ENCODE data around the gene VGLL4.

The VGLL4 gene

GRCh38 chr3:11629716-11630115, 14.0 kb downstream of the VGLL4 start:
- no peak for DNase-seq (ENCODE audit: low read depth in 4 of 4, low spot score in 1 of 4)

- DNase-seq (ENCODE audit: low read depth in 4 of 4, low spot score in 1 of 4): no peak
These were observed 16.1 kb downstream of the VGLL4 start for GRCh38 chr3:11627612-11628011.

GRCh38 chr3:11626084-11626463, 17.6 kb downstream of the VGLL4 start:
- DNase-seq (ENCODE audit: low read depth in 4 of 4, low spot score in 1 of 4): no peak

- DNase-seq (ENCODE audit: low read depth in 4 of 4, low spot score in 1 of 4): no peak
These were observed 18.2 kb downstream of the VGLL4 start for GRCh38 chr3:11625376-11626083.

- DNase-seq (ENCODE audit: low read depth in 4 of 4, low spot score in 1 of 4): no peak
These were observed 18.9 kb downstream of the VGLL4 start for GRCh38 chr3:11624704-11625375.

GRCh38 chr3:11624161-11624560, 19.6 kb downstream of the VGLL4 start:
- peak in 3 of 4 experiments; percentile 20 to 70 (median 45) for DNase-seq (ENCODE audit: low read depth in 4 of 4, low spot score in 1 of 4)

- DNase-seq (ENCODE audit: low read depth in 4 of 4, low spot score in 1 of 4): no peak
These were observed 20.8 kb downstream of the VGLL4 start for GRCh38 chr3:11622586-11623550.

GRCh38 chr3:11621077-11621476, 22.6 kb downstream of the VGLL4 start:
- DNase-seq (ENCODE audit: low read depth in 4 of 4, low spot score in 1 of 4): no peak

- no peak for DNase-seq (ENCODE audit: low read depth in 4 of 4, low spot score in 1 of 4)
These were observed 23.6 kb downstream of the VGLL4 start for GRCh38 chr3:11619946-11620652.

- no peak for DNase-seq (ENCODE audit: low read depth in 4 of 4, low spot score in 1 of 4)
These were observed 24.3 kb downstream of the VGLL4 start for GRCh38 chr3:11619461-11619860.

- DNase-seq (ENCODE audit: low read depth in 4 of 4, low spot score in 1 of 4): no peak
These were observed 24.8 kb downstream of the VGLL4 start for GRCh38 chr3:11618904-11619303.

- DNase-seq (ENCODE audit: low read depth in 4 of 4, low spot score in 1 of 4): no peak
These were observed 27.2 kb downstream of the VGLL4 start for GRCh38 chr3:11616551-11616950.

GRCh38 chr3:11613851-11614487, 29.7 kb downstream of the VGLL4 start:
- no peak for DNase-seq (ENCODE audit: low read depth in 4 of 4, low spot score in 1 of 4)

GRCh38 chr3:11613319-11613718, 30.4 kb downstream of the VGLL4 start:
- no peak for DNase-seq (ENCODE audit: low read depth in 4 of 4, low spot score in 1 of 4)

GRCh38 chr3:11612515-11613188, 31.1 kb downstream of the VGLL4 start:
- DNase-seq (ENCODE audit: low read depth in 4 of 4, low spot score in 1 of 4): no peak

- DNase-seq (ENCODE audit: low read depth in 4 of 4, low spot score in 1 of 4): no peak
These were observed 32.3 kb downstream of the VGLL4 start for GRCh38 chr3:11611341-11611799.

GRCh38 chr3:11610700-11611275, 32.9 kb downstream of the VGLL4 start:
- no peak for DNase-seq (ENCODE audit: low read depth in 4 of 4, low spot score in 1 of 4)

GRCh38 chr3:11610044-11610671, 33.6 kb downstream of the VGLL4 start:
- DNase-seq (ENCODE audit: low read depth in 4 of 4, low spot score in 1 of 4): no peak

GRCh38 chr3:11609481-11609880, 34.2 kb downstream of the VGLL4 start:
- no peak for DNase-seq (ENCODE audit: low read depth in 4 of 4, low spot score in 1 of 4)

All from stimulated activated CD4-positive, alpha-beta T cell treated with anti-CD3 and anti-CD28 coated beads, Interleukin-1b, Interleukin-23, amount 100 ng/mL, for 24 hours (primary cell).